IMR-90 (cell line): ENCODE data around the gene CROT. TPM values are rescaled to one million over a fixed set of nuclear protein-coding genes. Genes with fewer than 3 reads are reported as not detected.

Experiments
- ATAC-seq: fragments of 200-7000 bp; cut with Tn5 transposase; 2 replicates; pipeline ENCODE4 v1.9.1; 2020; ENCODE audit warnings: low read depth, mild to moderate bottlenecking, moderate library complexity
- BruUV-seq: library from RNA; stranded (reverse); fragments of 400-500 nt; replicated peaks from 2 replicates; lab custom pipeline; 2021; lab: Mats Ljungman, UMichigan
- CTCF ChIA-PET: fragments of 300-600 bp; formaldehyde crosslinking; extraction: SDS; loops from one replicate; lab custom pipeline; 2021; ENCODE audit warnings: antibody characterized with exemption; lab: Yijun Ruan, JAX
- POLR2A ChIA-PET: fragments of 300-600 bp; sonication (Branson Sonifier 250); formaldehyde crosslinking; loops from one replicate; lab custom pipeline; 2022; ENCODE audit warnings: antibody characterized with exemption; ENCODE audit not compliant: unreplicated experiment; lab: Charles Lee
- DNase-seq: peaks from one replicate; pipeline ENCODE4 v3.0.0; 2013
- H2AFZ ChIP-seq: replicated peaks from 2 replicates; pipeline ENCODE3; 2013; ENCODE audit warnings: low read length, mild to moderate bottlenecking; ENCODE audit not compliant: poor library complexity
- H2AK5ac ChIP-seq: 2 replicates; pipeline ENCODE4 v1.6.1; 2013; ENCODE audit warnings: low read depth, low read length, inconsistent platforms
- H2AK9ac ChIP-seq: replicated peaks from 2 replicates; pipeline ENCODE3; 2013; ENCODE audit warnings: mild to moderate bottlenecking, low read depth, low read length, moderate library complexity; ENCODE audit not compliant: poor library complexity
- H2BK120ac ChIP-seq: 2 replicates; pipeline ENCODE4 v1.6.1; 2013; ENCODE audit warnings: low read depth, low read length, inconsistent platforms
- H2BK15ac ChIP-seq: 3 replicates; pipeline ENCODE4 v1.6.1; 2013; ENCODE audit warnings: low read depth, low read length, inconsistent platforms
- H2BK20ac ChIP-seq: 2 replicates; pipeline ENCODE4 v1.6.1; 2013; ENCODE audit warnings: low read depth, mild to moderate bottlenecking, inconsistent platforms, low read length, moderate library complexity
- H2BK5ac ChIP-seq: 2 replicates; pipeline ENCODE4 v1.6.1; 2013; ENCODE audit warnings: mild to moderate bottlenecking, low read depth, low read length, inconsistent platforms; ENCODE audit not compliant: poor library complexity, severe bottlenecking
- H3K14ac ChIP-seq: replicated peaks from 2 replicates; pipeline ENCODE4 v1.6.1; 2013; ENCODE audit warnings: low read depth, low read length, inconsistent platforms
- H3K18ac ChIP-seq: 2 replicates; pipeline ENCODE4 v1.6.1; 2013; ENCODE audit warnings: low read depth, low read length, control low read depth
- H3K23ac ChIP-seq: 2 replicates; pipeline ENCODE4 v1.6.1; 2013; ENCODE audit warnings: low read depth, low read length, inconsistent platforms
- H3K27ac ChIP-seq: 2 replicates; pipeline ENCODE4 v1.5.1; 2013; ENCODE audit warnings: mild to moderate bottlenecking, control low read depth, low read length; ENCODE audit not compliant: insufficient read depth
- H3K27me3 ChIP-seq: 2 replicates; pipeline ENCODE4 v1.6.1; 2013; ENCODE audit warnings: low read length; ENCODE audit not compliant: control insufficient read depth, insufficient read depth
- H3K36me3 ChIP-seq: 2 replicates; pipeline ENCODE4 v1.6.1; 2013; ENCODE audit warnings: low read length, mixed read lengths; ENCODE audit not compliant: control insufficient read depth, insufficient read depth
- H3K4ac ChIP-seq: 2 replicates; pipeline ENCODE4 v1.6.1; 2013; ENCODE audit warnings: low read depth, low read length, inconsistent platforms
- H3K4me1 ChIP-seq: 2 replicates; pipeline ENCODE4 v1.6.1; 2013; ENCODE audit warnings: low read length, mixed read lengths; ENCODE audit not compliant: control insufficient read depth, insufficient read depth
- H3K4me2 ChIP-seq: 2 replicates; pipeline ENCODE4 v1.6.1; 2013; ENCODE audit warnings: low read depth, mild to moderate bottlenecking, control low read depth, low read length, moderate library complexity
- H3K4me3 ChIP-seq: 2 replicates; pipeline ENCODE4 v1.5.1; 2013; ENCODE audit warnings: low read depth, mild to moderate bottlenecking, control low read depth, low read length, moderate library complexity; ENCODE audit not compliant: insufficient read depth
- H3K56ac ChIP-seq: 2 replicates; pipeline ENCODE4 v1.6.1; 2013; ENCODE audit warnings: low read length, inconsistent platforms; ENCODE audit not compliant: insufficient read depth; ENCODE audit errors: extremely low read depth
- H3K79me1 ChIP-seq, 2 experiments: 2 replicates each; pipeline ENCODE4 v1.6.1; 2013; ENCODE audit warnings: low read length in 2 of 2, inconsistent platforms in 1 of 2, low read depth in 1 of 2
- H3K9ac ChIP-seq: 2 replicates; pipeline ENCODE4 v1.6.1; 2013; ENCODE audit warnings: low read depth, low read length, control low read depth
- H3K9me1 ChIP-seq: 2 replicates; pipeline ENCODE4 v1.6.1; 2013; ENCODE audit warnings: low read length, inconsistent platforms; ENCODE audit not compliant: insufficient read depth
- H3K9me3 ChIP-seq: 2 replicates; pipeline ENCODE4 v1.6.1; 2013; ENCODE audit warnings: low read length; ENCODE audit not compliant: control insufficient read depth, insufficient read depth
- H4K20me1 ChIP-seq: 2 replicates; pipeline ENCODE4 v1.6.1; 2013; ENCODE audit warnings: low read length, inconsistent platforms; ENCODE audit not compliant: insufficient read depth
- H4K5ac ChIP-seq: 2 replicates; pipeline ENCODE4 v1.6.1; 2013; ENCODE audit warnings: mild to moderate bottlenecking, low read depth, low read length, control low read depth
- H4K8ac ChIP-seq, 2 experiments: 2 replicates each; pipeline ENCODE4 v1.6.1; 2013; ENCODE audit warnings: low read depth in 2 of 2, low read length in 2 of 2, control low read depth in 1 of 2, inconsistent platforms in 1 of 2
- H4K91ac ChIP-seq: 2 replicates; pipeline ENCODE4 v1.6.1; 2013; ENCODE audit warnings: low read depth, low read length, inconsistent platforms; ENCODE audit not compliant: insufficient read depth
- BHLHE40 ChIP-seq: fragments of 150-350 bp; IDR thresholded peaks from 2 replicates; pipeline ENCODE4 v1.6.1; 2016; ENCODE audit warnings: mild to moderate bottlenecking, low read depth, low read length
- CEBPB ChIP-seq: IDR thresholded peaks from 2 replicates; pipeline ENCODE4 v1.6.1; 2012; ENCODE audit warnings: low read depth, low read length, improper control_type of control experiment
- CHD1 ChIP-seq: IDR thresholded peaks from 2 replicates; pipeline ENCODE4 v1.6.1; 2012; ENCODE audit warnings: low read depth, low read length, improper control_type of control experiment
- ELK1 ChIP-seq: fragments of 150-350 bp; IDR thresholded peaks from 2 replicates; pipeline ENCODE4 v1.6.1; 2016; ENCODE audit warnings: low read depth, mild to moderate bottlenecking, low read length, moderate library complexity, borderline replicate concordance
- FOS ChIP-seq: fragments of 150-350 bp; IDR thresholded peaks from 2 replicates; pipeline ENCODE4 v1.6.1; 2016; ENCODE audit warnings: low read depth, low read length
- MAFK ChIP-seq: IDR thresholded peaks from 2 replicates; pipeline ENCODE4 v1.6.1; 2012; ENCODE audit warnings: low read depth, low read length, improper control_type of control experiment
- MAZ ChIP-seq: IDR thresholded peaks from 2 replicates; pipeline ENCODE4 v1.6.1; 2012; ENCODE audit warnings: low read depth, mild to moderate bottlenecking, low read length, improper control_type of control experiment, moderate library complexity, borderline replicate concordance
- MXI1 ChIP-seq: IDR thresholded peaks from 2 replicates; pipeline ENCODE4 v1.6.1; 2012; ENCODE audit warnings: low read depth, mild to moderate bottlenecking, low read length, moderate library complexity, borderline replicate concordance
- NFE2L2 ChIP-seq: fragments of 150-350 bp; IDR thresholded peaks from 2 replicates; pipeline ENCODE4 v1.6.1; 2016; ENCODE audit warnings: low read depth, mild to moderate bottlenecking, low read length
- POLR2A ChIP-seq: IDR thresholded peaks from 2 replicates; pipeline ENCODE4 v1.6.1; 2012; ENCODE audit warnings: mild to moderate bottlenecking, low read depth, low read length
- RAD21 ChIP-seq: IDR thresholded peaks from 2 replicates; pipeline ENCODE4 v1.6.1; 2012; ENCODE audit warnings: low read length, improper control_type of control experiment
- RCOR1 ChIP-seq: IDR thresholded peaks from 2 replicates; pipeline ENCODE4 v1.6.1; 2012; ENCODE audit warnings: mild to moderate bottlenecking, low read length, improper control_type of control experiment; ENCODE audit not compliant: insufficient replicate concordance
- RFX5 ChIP-seq: IDR thresholded peaks from 2 replicates; pipeline ENCODE4 v1.8.0; 2012; ENCODE audit warnings: low read depth, mild to moderate bottlenecking, low read length, moderate library complexity
- SMC3 ChIP-seq: fragments of 150-350 bp; IDR thresholded peaks from 2 replicates; pipeline ENCODE4 v1.6.1; 2016; ENCODE audit warnings: low read depth, mild to moderate bottlenecking, antibody characterized with exemption, low read length, moderate library complexity
- USF2 ChIP-seq: fragments of 150-350 bp; IDR thresholded peaks from 2 replicates; pipeline ENCODE4 v1.6.1; 2017; ENCODE audit warnings: mild to moderate bottlenecking, antibody characterized with exemption, low read length, low read depth
- WGBS, 2 experiments: methylation state at CpG; one replicate each; pipeline versions ENCODE4 v1.1.5 to v1.1.7; 2013; ENCODE audit warnings: missing lambda C conversion rate in 2 of 2; ENCODE audit not compliant: insufficient read length in 1 of 2; ENCODE audit errors: extremely low coverage in 2 of 2; 5-methylcytosine and 5-hydroxymethylcytosine counted together
- dilution Hi-C: fragments of 300-500 bp; cut with HindIII; formaldehyde crosslinking; loops from one replicate; pipeline ENCODE4 v1.14.3; 2018; ENCODE audit warnings: low sequenced_read_pairs; ENCODE audit not compliant: unreplicated experiment
- in situ Hi-C: fragments of 300-500 bp; cut with MboI; formaldehyde crosslinking; loops from 3 replicates; pipeline ENCODE4 v1.14.3; 2019; ENCODE audit warnings: low sequenced_read_pairs, inconsistent platforms, mixed read lengths
- intact Hi-C: fragments of 100-400 bp; cut with micrococcal nuclease; formaldehyde crosslinking; loops from 2 replicates; pipeline ENCODE4 v1.10.0; 2022
- polyA plus RNA-seq, 3 experiments: library from polyadenylated mRNA; depleted of rRNA; stranded (reverse); fragments of >200 nt; gene quantifications; 2 replicates each; pipeline ENCODE4 v1.2.3, GENCODE V29; 2012; ENCODE audit warnings: low replicate concordance in 1 of 3
- total RNA-seq: library from RNA; depleted of rRNA; stranded (reverse); fragments of >200 nt; gene quantifications from 2 replicates; pipeline ENCODE4 v1.2.3, GENCODE V29; 2012
- TF ChIP-seq, protein P1 (sequence below): conservative IDR thresholded peaks from 2 replicates; pipeline ENCODE4 v1.5.1; 2012; ENCODE audit warnings: mild to moderate bottlenecking, low read depth, low read length, improper control_type of control experiment

Gene CROT
- total and polyA plus RNA-seq, 2 of the 4 experiments (the other 2 are of a cell fraction) = 7.5 to 10.0 TPM

DNA sequence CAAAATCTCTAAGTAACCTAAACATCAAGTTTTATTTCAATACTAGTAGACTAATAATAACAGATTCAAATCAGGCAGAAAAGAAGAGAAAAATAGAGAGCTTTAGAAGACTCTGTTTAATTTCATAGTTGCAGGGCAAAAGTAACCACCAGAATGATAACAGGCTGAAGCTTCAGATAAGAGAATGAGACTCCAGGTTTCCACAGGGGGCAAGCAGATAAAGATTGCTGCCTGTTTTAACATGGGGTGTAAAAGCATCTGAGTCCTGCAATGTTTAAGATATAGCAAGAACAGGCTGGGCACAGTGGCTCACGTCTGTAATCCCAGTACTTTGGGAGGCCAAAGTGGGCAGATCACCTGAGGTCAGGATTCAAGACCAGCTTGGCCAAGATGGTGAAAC lies 11.0 kb downstream of the CROT start:
- TF ChIP-seq RCOR1 (no peak), MXI1 (no peak), USF2 (no peak), RAD21 (no peak), POLR2A (no peak), NFE2L2 (no peak), FOS (no peak), BHLHE40 (no peak), ELK1 (no peak), SMC3 (no peak), CEBPB (no peak), CHD1 (no peak), MAFK (no peak), RFX5 (no peak), MAZ (no peak)
- TF ChIP-seq, protein P1, sequence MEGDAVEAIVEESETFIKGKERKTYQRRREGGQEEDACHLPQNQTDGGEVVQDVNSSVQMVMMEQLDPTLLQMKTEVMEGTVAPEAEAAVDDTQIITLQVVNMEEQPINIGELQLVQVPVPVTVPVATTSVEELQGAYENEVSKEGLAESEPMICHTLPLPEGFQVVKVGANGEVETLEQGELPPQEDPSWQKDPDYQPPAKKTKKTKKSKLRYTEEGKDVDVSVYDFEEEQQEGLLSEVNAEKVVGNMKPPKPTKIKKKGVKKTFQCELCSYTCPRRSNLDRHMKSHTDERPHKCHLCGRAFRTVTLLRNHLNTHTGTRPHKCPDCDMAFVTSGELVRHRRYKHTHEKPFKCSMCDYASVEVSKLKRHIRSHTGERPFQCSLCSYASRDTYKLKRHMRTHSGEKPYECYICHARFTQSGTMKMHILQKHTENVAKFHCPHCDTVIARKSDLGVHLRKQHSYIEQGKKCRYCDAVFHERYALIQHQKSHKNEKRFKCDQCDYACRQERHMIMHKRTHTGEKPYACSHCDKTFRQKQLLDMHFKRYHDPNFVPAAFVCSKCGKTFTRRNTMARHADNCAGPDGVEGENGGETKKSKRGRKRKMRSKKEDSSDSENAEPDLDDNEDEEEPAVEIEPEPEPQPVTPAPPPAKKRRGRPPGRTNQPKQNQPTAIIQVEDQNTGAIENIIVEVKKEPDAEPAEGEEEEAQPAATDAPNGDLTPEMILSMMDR = no peak
- ChIA-PET POLR2A (no interaction called here), CTCF (no interaction called here)
- H2AFZ ChIP-seq = no peak overlapping the region
- no peaks in the 10 kb centered on the region for H3K9me1 ChIP-seq
- H4K8ac ChIP-seq = no peak overlapping the region
- in situ Hi-C loops (no loop called here), dilution Hi-C loops (no loop called here), intact Hi-C loops (no loop called here)
- H3K4ac ChIP-seq = no peak overlapping the region
- peaks cover 0 to 3% of the 10 kb centered on the region in 2 experiments; a peak in 3 of 4 replicates for H3K79me1 ChIP-seq
- H3K14ac ChIP-seq = no peak overlapping the region
- no peak overlapping the region for H2AK5ac ChIP-seq
- H2BK5ac ChIP-seq = no peak overlapping the region
- H3K23ac ChIP-seq = no peak overlapping the region
- no peaks in the 10 kb centered on the region for H3K27me3 ChIP-seq
- WGBS, 2 experiments = no CpG with 5 or more reads among the region's 1 CpG
- H2AK9ac ChIP-seq = no peak overlapping the region
- ATAC-seq = no peak
- no peak overlapping the region for H3K4me2 ChIP-seq
- peaks cover 7% of the 10 kb centered on the region; the same call in 1 of the 2 replicates for H3K9me3 ChIP-seq
- H2BK20ac ChIP-seq = no peak overlapping the region
- H3K4me1 ChIP-seq = no peaks in the 10 kb centered on the region
- no TSS peak for BruUV-seq
- H3K9ac ChIP-seq = no peak overlapping the region
- no peak overlapping the region for H3K4me3 ChIP-seq
- H2BK15ac ChIP-seq = no peak overlapping the region
- H4K20me1 ChIP-seq = no peaks in the 10 kb centered on the region
- H3K56ac ChIP-seq = no peak overlapping the region
- H3K18ac ChIP-seq = no peak overlapping the region
- H3K27ac ChIP-seq = no peak overlapping the region
- H2BK120ac ChIP-seq = no peak overlapping the region
- no peak for DNase-seq
- no peak overlapping the region for H4K5ac ChIP-seq
- peaks cover 45% of the 10 kb centered on the region for H3K36me3 ChIP-seq
- no peak overlapping the region for H4K91ac ChIP-seq
